Body of pancreas (tissue), 4 donors: Measurements from ENCODE around the gene PCOLCE2.
"Not testable (repeated sequence)": the region's sequence is repeated elsewhere in the genome, so short reads cannot be mapped to it uniquely, and the experiment has no call there.

Source experiments
- POLR2A ChIP-seq, 3 donors: fragments of 450-650 bp; IDR thresholded peaks; one replicate each; pipeline ENCODE4 v1.6.1; 2016; ENCODE audit warnings: antibody characterized with exemption in 3 of 3, mild to moderate bottlenecking in 2 of 3
- TF ChIP-seq, protein P1 (sequence below), 7 experiments: fragments of 450-650 bp in 4 of 7; fragments of 200-600 bp in 3 of 7; sonication (generic) in 3 of 7; IDR thresholded peaks; one replicate each; pipeline ENCODE4 v1.5.1; 2016 to 2019; ENCODE audit warnings: antibody characterized with exemption in 7 of 7

DNA sequence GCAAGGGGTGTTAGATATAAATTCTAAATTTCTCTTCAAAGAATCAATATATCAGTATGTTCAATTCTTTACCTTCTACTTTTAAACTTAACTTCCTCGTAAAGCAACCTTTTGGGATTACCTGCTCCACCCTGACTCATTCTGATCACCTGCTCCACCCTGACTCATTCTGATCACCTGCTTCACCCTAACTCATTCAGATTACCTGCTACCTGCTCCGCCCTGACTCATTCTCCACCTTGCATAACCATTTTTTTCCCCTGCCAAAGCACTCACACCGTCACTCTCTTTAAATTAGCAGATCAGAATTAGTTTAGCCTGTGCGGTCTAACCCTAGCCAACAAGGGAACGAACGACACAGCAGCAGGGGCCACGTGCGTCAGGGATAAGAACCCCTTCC is 20.5 kb downstream of the PCOLCE2 start:
- TF ChIP-seq POLR2A (IDR thresholded peaks at IDR 0.05): not testable (repeated sequence)
- TF ChIP-seq, protein P1, sequence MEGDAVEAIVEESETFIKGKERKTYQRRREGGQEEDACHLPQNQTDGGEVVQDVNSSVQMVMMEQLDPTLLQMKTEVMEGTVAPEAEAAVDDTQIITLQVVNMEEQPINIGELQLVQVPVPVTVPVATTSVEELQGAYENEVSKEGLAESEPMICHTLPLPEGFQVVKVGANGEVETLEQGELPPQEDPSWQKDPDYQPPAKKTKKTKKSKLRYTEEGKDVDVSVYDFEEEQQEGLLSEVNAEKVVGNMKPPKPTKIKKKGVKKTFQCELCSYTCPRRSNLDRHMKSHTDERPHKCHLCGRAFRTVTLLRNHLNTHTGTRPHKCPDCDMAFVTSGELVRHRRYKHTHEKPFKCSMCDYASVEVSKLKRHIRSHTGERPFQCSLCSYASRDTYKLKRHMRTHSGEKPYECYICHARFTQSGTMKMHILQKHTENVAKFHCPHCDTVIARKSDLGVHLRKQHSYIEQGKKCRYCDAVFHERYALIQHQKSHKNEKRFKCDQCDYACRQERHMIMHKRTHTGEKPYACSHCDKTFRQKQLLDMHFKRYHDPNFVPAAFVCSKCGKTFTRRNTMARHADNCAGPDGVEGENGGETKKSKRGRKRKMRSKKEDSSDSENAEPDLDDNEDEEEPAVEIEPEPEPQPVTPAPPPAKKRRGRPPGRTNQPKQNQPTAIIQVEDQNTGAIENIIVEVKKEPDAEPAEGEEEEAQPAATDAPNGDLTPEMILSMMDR (IDR thresholded peaks at IDR 0.05): not testable (repeated sequence)
